ENCODE data around the gene MPPED2. TPM values are rescaled to one million over a fixed set of nuclear protein-coding genes. Genes with fewer than 3 reads are reported as not detected.

The MPPED2 gene
- total RNA-seq, 1 donor from 2014 or later = 5.3 TPM

DNA sequence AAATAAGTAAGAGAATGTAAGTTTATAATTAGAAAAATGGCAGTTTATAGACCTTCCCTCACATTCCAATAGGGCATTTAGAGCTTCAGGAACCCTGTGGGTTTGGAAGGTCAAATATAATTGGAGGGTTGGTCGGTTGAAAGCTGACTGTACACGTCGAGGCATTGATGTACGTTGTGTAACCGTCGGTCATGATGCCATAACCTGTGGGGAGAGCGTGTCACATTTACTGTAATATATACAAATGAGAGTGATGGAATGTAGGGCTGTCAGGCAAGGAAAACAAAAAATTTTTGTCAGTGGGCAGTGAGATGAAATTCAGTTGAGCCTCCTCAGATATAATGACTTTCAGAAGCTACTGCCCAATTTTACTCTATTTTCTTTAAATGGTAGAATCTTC lies 174.8 kb downstream of the MPPED2 start:
- H3K4me1 ChIP-seq = no peaks in the 10 kb centered on the region
- peaks cover 0 to 6% of the 10 kb centered on the region in 2 donors for H3K36me3 ChIP-seq
- intact Hi-C loops (cut with DNase I) = no loop called here
- TF ChIP-seq, protein P1, sequence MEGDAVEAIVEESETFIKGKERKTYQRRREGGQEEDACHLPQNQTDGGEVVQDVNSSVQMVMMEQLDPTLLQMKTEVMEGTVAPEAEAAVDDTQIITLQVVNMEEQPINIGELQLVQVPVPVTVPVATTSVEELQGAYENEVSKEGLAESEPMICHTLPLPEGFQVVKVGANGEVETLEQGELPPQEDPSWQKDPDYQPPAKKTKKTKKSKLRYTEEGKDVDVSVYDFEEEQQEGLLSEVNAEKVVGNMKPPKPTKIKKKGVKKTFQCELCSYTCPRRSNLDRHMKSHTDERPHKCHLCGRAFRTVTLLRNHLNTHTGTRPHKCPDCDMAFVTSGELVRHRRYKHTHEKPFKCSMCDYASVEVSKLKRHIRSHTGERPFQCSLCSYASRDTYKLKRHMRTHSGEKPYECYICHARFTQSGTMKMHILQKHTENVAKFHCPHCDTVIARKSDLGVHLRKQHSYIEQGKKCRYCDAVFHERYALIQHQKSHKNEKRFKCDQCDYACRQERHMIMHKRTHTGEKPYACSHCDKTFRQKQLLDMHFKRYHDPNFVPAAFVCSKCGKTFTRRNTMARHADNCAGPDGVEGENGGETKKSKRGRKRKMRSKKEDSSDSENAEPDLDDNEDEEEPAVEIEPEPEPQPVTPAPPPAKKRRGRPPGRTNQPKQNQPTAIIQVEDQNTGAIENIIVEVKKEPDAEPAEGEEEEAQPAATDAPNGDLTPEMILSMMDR (IDR thresholded peaks at IDR 0.05) = no peak
- no peak overlapping the region for H3K4me3 ChIP-seq
- H3K27me3 ChIP-seq = no peaks in the 10 kb centered on the region
- no peak for DNase-seq (ENCODE audit: low spot score in 2 of 2)
- no peak overlapping the region for H3K27ac ChIP-seq
- no peaks in the 10 kb centered on the region for H3K9me3 ChIP-seq

DNA sequence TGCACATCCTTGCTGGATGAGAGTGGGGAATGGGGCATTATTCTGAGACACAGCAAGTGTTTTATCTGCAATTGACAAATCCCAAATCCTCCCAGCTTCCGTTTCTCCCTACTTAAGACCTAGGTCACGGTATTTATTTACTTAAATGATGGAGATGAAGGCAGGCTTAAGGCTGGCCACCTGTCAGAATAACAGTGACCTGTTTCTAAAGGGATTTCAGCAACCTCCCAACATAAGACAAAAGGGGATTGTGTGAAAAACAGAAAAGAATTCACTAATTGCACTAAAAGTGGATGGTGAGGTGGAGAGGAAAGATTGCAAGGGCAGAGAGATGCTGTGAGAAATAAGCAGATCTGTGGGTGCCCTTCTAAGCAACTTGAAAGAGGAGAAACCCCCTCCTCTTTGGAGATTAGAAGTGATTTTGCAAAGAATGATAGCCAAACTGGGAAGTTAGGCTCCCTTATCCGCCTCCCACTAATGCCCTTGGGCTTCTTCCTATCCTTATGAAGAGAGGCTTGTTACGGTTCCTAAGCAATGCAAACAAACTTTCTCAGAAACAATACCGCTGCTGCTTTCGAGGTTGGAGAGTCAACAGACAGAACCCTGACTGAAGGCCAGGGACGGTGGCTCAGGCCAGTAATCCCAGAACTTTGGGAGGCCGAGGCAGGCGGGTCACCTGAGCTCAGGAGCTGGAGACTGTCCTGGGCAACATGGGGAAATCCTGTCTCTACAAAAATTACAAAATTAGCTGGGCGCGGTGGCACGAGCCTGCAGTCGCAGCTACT lies 179.0 kb downstream of the MPPED2 start:
- H3K4me1 ChIP-seq = no peaks in the 10 kb centered on the region
- DNase-seq (ENCODE audit: low spot score in 2 of 2) = no peak
- H3K27me3 ChIP-seq = no peaks in the 10 kb centered on the region
- no peak overlapping the region for H3K4me3 ChIP-seq
- H3K36me3 ChIP-seq = peaks cover 0 to 6% of the 10 kb centered on the region in 2 donors
- intact Hi-C loops (cut with DNase I) = no loop called here
- H3K27ac ChIP-seq = no peak overlapping the region
- no peaks in the 10 kb centered on the region for H3K9me3 ChIP-seq
- TF ChIP-seq, protein P1 (IDR thresholded peaks at IDR 0.05) = no peak

DNA sequence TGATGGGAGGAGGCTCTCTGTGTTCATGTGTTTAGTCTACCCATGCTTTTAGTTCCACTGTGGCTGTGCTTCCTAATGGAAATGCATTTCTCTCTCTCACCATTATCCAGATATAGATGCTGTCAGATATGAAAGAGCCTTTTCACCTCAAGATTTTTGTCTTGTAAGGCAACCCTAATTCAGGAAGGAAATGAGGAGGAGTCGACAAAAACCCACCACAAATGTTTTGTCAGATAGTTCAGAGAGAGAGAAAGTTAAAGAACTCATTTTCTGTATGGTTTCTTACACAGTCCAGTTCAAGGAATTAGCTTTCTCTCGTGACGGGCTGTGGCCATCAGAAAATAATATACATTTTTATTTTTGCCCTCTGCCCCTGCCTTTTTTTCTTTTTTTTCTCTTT lies 180.8 kb downstream of the MPPED2 start:
- Histone ChIP-seq H3K4me3 (no peak overlapping the region), H3K36me3 (peaks cover 0 to 6% of the 10 kb centered on the region in 2 donors), H3K27ac (no peak overlapping the region), H3K27me3 (no peaks in the 10 kb centered on the region), H3K9me3 (no peaks in the 10 kb centered on the region), H3K4me1 (no peaks in the 10 kb centered on the region)
- no peak for DNase-seq (ENCODE audit: low spot score in 2 of 2)
- TF ChIP-seq, protein P1 (IDR thresholded peaks at IDR 0.05) = no peak
- intact Hi-C loops (cut with DNase I) = no loop called here

DNA sequence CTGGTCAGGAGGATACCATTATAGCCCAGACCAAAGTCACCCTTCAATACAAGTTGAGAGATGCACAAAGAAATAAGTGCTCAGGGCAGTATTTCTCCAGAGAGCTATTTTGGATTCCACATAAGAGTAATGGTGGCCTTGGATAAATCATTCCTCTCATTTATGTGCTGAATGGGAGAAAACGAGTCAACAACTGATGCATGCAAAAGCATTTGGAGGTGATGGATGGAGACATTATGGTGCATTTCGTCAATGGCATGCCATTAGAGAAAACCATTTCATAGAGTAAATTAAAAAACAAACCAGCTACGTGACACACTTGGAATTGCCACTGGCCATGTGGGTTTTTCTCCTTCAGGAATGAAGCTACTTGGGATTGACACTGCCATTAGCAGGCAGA lies 182.0 kb downstream of the MPPED2 start:
- no peak for DNase-seq (ENCODE audit: low spot score in 2 of 2)
- H3K27ac ChIP-seq = no peak overlapping the region
- intact Hi-C loops (cut with DNase I) = no loop called here

DNA sequence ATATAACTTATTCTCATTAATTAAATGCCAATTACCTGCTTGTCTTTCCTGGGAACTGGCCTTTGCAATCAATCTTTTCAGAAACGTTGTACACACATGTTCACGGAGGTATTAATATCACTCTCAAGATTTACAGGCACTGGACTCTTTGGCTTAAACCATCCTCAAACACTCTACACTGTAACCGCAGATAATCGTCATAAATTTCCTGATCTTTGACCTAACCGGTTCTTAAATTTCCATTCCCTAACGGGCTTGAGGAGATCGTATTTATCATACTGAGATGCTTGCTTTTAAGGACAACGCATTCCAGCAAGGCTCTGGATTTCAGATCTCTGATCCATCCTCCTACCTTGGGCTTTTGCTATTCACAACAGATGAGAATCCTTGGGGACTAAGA lies 190.4 kb downstream of the MPPED2 start:
- no peak overlapping the region for H3K4me3 ChIP-seq
- TF ChIP-seq, protein P1 (IDR thresholded peaks at IDR 0.05) = no peak
- H3K27me3 ChIP-seq = no peaks in the 10 kb centered on the region
- intact Hi-C loops (cut with DNase I) = no loop called here
- H3K4me1 ChIP-seq = peaks cover 0 to 3% of the 10 kb centered on the region in 2 donors
- H3K27ac ChIP-seq = no peak overlapping the region
- DNase-seq (ENCODE audit: low spot score in 2 of 2) = no peak
- H3K9me3 ChIP-seq = no peaks in the 10 kb centered on the region
- H3K36me3 ChIP-seq = no peaks in the 10 kb centered on the region

More for the DNA sequence above, 182.0 kb downstream of the MPPED2 start:
- Histone ChIP-seq H3K4me1 (no peaks in the 10 kb centered on the region), H3K36me3 (peaks cover 0 to 5% of the 10 kb centered on the region in 2 donors), H3K4me3 (no peak overlapping the region), H3K27me3 (no peaks in the 10 kb centered on the region), H3K9me3 (no peaks in the 10 kb centered on the region)
- TF ChIP-seq, protein P1 (IDR thresholded peaks at IDR 0.05) = no peak

Measured in ascending aorta (tissue), 2 donors.